ENCODE measurements around the gene ATP2A3.
"Not testable (repeated sequence)": the region's sequence is repeated elsewhere in the genome, so short reads cannot be mapped to it uniquely, and the experiment has no call there.

The ATP2A3 gene

DNA sequence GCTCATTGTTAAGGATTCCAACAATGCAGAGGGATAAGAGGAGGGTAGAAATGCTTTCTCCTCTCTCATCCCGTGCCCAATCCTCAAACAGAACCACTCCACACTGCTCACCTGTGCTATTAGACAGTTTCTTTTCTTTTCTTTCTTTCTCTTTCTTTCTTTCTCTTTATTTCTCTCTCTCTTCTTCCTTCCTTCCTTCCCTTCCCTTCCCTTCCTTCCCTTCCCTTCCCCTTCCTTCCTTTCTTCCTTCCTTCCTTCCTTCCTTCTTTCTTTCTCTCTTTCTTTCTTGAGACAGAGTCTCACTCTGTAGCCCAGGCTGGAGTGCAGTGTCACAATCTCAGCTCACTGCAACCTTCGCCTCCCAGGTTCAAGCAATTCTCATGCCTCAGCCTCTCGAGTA, 27.5 kb upstream of the ATP2A3 start:
- DNase-seq (ENCODE audit: low spot score), result not testable (repeated sequence)

DNA sequence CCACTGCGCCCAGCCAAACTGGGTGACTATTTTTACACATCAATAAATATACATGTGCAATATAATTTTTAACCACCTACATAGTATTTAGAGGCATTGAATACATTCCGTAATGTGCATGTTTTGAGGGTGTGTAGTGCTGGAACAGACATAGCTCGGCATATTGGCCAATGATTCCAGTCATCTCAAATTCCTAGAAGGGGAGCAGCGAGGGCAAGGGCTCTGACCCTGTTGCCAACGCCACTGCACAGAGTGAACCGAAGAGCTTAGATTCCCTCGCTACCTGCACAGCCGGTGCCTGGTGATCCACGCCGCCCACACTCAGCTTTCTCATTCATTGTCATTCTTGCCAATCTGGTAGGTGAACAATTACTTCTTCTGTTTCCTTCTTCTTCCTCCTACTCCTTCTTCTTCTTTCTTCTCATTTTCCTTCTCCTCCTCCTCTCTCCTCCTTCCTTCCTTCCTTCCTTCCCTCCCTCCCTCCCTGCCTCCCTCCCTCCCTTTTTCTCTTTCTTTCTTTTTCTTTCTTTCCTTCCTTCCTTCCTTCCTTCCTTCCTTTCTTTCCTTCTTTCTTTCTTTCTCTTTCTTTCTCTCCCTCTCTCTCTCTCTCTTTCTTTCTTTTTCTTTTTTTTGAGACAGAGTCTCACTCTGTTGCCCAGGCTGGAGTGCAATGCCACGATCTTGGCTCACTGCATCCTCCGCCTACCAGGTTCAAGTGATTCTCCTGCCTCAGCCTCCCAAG, 26.3 kb upstream of the ATP2A3 start:
- DNase-seq (ENCODE audit: low spot score), result no peak

DNA sequence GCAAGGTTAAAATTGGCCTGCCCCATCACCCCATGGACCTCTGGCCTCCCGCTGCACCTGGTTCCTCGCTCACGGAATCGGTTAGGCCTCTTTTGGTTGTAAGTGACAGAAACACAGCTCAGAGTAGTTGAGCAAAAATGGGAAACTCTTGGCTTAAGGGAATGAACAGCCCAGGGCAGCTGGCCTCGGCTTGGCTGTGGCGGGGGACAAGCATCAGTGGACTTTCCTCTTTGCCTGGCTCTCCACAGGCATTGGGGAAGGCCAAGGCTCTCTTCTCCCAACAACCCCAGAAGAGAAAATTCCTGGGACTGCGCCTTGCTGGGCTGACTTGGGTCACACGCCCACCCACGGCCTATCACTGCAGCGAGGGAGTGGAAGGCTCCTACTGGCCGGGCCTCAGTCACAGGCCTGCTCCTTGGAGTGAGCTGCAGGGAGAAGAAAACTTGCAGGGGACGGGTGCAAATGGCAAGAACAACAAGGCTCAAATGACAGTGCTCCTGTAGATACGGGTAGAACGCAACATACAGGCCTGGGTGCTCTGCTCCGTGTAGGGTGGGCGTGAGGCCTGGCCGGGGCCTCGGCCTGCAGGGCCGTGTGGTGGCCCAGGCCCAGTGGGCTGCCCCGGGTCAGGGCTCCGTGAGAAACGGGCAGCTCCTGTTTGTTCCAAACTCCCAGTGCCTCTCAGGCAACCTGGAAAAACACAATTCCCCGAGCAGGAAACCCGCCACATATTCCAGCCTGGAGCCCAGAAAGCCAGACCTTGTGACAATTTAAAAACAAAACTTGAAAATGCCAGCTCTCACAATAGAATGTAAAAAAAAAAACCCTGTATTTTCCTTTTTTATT, 25.0 kb upstream of the ATP2A3 start:
- no peak for DNase-seq (ENCODE audit: low spot score)

- no peak for DNase-seq (ENCODE audit: low spot score)
These were observed 24.2 kb upstream of the ATP2A3 start for GRCh38 chr17:3988297-3989040.

DNA sequence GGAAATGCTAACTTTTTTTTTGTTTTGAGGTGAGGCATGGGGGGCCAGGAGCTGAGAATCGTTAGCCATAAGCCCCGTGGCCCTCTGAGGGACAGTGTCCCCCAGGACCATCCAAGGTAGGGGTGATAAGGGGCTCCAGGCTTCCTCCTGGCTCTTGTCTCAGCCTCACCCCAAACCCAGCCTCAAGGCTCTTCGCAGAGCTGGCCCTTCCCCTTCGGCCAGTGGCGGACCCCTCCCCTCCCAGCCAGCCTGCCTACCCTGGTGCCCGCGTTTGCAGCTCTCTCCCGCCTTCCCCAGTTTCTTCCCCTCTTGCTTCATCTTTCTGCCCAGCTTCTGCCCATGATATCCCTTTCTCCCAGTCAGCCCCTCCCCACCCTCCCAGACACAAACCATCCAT, 22.7 kb upstream of the ATP2A3 start:
- no peak for DNase-seq (ENCODE audit: low spot score)

DNA sequence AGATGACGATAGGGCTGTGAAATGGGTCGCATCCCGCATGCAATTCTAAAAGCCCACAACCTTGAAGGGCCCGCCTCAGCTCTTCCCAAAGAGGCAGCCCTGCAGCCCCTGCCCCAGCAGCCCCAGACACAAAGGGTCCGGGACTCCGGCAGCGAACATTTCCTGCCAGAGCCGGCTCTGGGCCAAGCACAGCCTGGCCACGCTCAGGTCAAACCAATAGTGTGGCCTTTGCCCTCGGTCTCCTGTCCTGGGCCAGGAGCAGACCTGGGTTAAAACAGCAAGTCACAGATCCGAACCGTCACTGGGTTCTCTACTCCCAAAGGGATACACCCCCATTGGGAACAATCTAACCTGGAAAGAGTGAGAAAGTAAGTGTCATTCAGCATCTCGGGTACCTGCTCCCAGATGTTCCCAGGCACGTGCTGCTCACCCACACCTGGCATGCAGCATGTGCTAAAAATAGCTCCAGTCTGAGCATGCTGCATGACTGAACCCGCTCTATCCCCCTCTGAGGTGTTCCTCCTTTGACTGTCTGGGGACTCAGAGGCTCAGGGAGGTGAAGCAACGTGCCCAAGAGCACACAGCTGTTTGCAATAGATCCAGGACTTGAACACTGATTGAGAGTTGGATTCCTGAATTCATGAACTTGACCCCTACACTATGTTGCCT, 22.2 kb upstream of the ATP2A3 start:
- DNase-seq (ENCODE audit: low spot score), result no peak

- no peak for DNase-seq (ENCODE audit: low spot score)
These were observed 21.6 kb upstream of the ATP2A3 start for GRCh38 chr17:3985846-3986245.

- DNase-seq (ENCODE audit: low spot score), result no peak
These were observed 19.6 kb upstream of the ATP2A3 start for GRCh38 chr17:3983606-3984484.

- no peak for DNase-seq (ENCODE audit: low spot score)
These were observed 18.3 kb upstream of the ATP2A3 start for GRCh38 chr17:3982541-3983017.

DNA sequence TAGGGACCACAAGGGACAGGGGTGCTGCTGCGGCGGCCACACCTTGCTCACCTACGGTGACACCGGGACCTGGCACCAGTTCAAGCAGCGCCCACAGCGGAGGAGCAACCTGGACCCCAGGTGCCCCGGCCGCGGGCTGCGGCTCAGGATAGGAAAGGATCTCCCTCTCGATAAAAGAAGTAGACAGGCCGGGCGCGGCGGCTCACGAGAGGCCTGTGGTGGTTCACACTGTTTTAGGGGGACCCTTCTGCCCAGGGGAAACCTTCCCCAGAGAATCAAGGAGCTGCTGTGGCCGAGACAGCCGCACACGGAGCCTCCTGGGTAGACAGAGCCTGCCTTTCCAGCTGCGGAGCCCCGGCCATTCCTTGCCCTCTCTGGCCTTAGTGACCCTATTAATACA, 17.9 kb upstream of the ATP2A3 start:
- DNase-seq (ENCODE audit: low spot score), result no peak

DNA sequence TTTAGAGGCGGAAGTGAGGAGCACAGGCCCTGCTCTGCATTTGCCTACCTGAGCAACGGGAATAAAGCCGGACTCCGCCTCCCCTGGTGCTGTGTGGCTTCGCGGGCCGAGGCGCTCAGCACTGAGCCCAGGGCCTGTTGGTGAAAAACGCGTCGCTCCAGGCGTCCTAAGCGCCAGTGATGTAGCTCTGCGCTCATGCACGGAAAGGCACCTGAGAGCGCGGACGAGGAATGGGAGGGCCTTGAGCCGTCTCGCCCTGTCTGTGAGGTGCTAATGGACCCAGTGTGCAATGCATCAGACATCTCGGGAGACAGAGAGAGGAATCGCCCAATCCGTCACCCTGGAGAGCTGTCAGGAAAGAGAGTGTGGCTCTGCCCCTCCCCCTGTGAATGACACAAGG, 17.2 kb upstream of the ATP2A3 start:
- DNase-seq (ENCODE audit: low spot score), result no peak

GRCh38 chr17:3980381-3981014, 16.3 kb upstream of the ATP2A3 start:
- DNase-seq (ENCODE audit: low spot score), result no peak

- DNase-seq (ENCODE audit: low spot score), result no peak
These were observed 15.0 kb upstream of the ATP2A3 start for GRCh38 chr17:3979290-3979611.

- DNase-seq (ENCODE audit: low spot score), result no peak
These were observed 14.4 kb upstream of the ATP2A3 start for GRCh38 chr17:3978421-3979289.

DNA sequence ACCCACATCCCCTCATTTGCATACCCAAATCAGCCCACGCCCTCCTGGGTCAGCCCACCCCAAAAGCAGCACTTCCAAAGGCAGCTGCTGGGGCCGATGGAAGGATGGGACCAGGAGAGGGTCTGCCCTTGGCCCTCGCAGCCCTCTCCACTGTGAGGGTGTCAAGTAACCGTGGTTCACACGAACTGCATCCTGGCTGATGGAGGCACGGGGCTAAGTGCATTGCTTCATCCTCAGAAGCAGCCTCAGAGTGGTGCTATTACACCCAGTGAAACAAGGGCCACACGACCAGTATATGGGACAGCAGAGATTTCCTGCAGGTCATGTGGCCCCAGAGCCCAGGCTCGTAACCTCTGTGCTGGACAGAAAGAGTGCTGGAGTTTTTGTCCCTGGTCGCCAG, 13.2 kb upstream of the ATP2A3 start:
- no peak for DNase-seq (ENCODE audit: low spot score)

- DNase-seq (ENCODE audit: low spot score), result peak; percentile 21
These were observed 12.5 kb upstream of the ATP2A3 start for GRCh38 chr17:3976675-3977171.

DNA sequence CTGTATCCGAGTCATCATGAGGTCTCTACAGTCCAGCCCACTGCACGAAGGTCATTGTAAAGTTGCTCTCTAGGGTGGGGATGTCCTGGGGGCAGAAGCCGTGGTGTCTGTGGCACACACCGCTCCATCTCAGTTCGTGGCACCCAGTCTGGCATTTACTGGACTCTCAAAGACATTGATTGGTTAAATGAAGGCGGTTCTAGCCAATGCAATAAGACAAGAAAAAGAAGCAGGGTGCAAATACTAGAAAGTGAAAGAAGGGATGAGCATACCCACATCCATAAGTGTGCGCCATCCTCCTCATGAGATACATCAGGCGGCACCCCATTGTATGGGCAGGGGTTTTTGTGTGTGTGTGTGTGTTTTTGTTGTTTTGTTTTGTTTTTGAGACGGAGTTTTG, 10.7 kb upstream of the ATP2A3 start:
- DNase-seq (ENCODE audit: low spot score), result no peak

- DNase-seq (ENCODE audit: low spot score), result no peak
These were observed 10.0 kb upstream of the ATP2A3 start for GRCh38 chr17:3974138-3974687.

- DNase-seq (ENCODE audit: low spot score), result no peak
These were observed 9.4 kb upstream of the ATP2A3 start for GRCh38 chr17:3973495-3974137.
